Upper lobe of right lung (tissue), 1 donor: ENCODE data around the gene KCNJ15. TPM values are rescaled to one million over a fixed set of nuclear protein-coding genes. Genes with fewer than 3 reads are reported as not detected.
"Not testable (repeated sequence)": the region's sequence is repeated elsewhere in the genome, so short reads cannot be mapped to it uniquely, and the experiment has no call there.

Experiments used
- ATAC-seq: fragments of 200-7000 bp; cut with Tn5 transposase; one replicate; pipeline ENCODE4 v1.9.1; 2020; ENCODE audit warnings: mild to moderate bottlenecking, moderate library complexity
- DNase-seq: peaks from one replicate; pipeline ENCODE4 v3.0.0-alpha.2; 2020
- H3K27ac ChIP-seq: fragments of 200-600 bp; one replicate; pipeline ENCODE4 v1.8.0; 2022
- H3K27me3 ChIP-seq: fragments of 200-600 bp; one replicate; pipeline ENCODE4 v1.8.0; 2022; ENCODE audit warnings: mild to moderate bottlenecking
- H3K36me3 ChIP-seq: fragments of 200-600 bp; one replicate; pipeline ENCODE4 v1.8.0; 2022
- H3K4me1 ChIP-seq: fragments of 200-600 bp; one replicate; pipeline ENCODE4 v1.8.0; 2022
- H3K4me3 ChIP-seq: fragments of 200-600 bp; one replicate; pipeline ENCODE4 v1.8.0; 2022; ENCODE audit warnings: mild to moderate bottlenecking
- H3K9me3 ChIP-seq: fragments of 200-600 bp; one replicate; pipeline ENCODE4 v1.8.0; 2022
- CTCF ChIP-seq: fragments of 200-600 bp; IDR thresholded peaks from one replicate; pipeline ENCODE4 v1.8.0; 2022; ENCODE audit warnings: antibody characterized with exemption
- intact Hi-C: fragments of 100-400 bp; cut with DNase I; formaldehyde crosslinking; loops from one replicate; pipeline ENCODE4 v1.11.0; 2022
- total RNA-seq: library from RNA; stranded (reverse); fragmentation: NEBNext Ultra II Directional; extraction: Animal tissue kit (Norgen Biotek cat#: 25700); gene quantifications from one replicate; pipeline ENCODE4 v1.2.1, GENCODE V29; 2021
- donor health status: DM: no; HTN: yes; CAD: no; lungs with severe emphysema.

KCNJ15 gene
- total RNA-seq, 1 donor from 2014 or later = 80.1 TPM

DNA sequence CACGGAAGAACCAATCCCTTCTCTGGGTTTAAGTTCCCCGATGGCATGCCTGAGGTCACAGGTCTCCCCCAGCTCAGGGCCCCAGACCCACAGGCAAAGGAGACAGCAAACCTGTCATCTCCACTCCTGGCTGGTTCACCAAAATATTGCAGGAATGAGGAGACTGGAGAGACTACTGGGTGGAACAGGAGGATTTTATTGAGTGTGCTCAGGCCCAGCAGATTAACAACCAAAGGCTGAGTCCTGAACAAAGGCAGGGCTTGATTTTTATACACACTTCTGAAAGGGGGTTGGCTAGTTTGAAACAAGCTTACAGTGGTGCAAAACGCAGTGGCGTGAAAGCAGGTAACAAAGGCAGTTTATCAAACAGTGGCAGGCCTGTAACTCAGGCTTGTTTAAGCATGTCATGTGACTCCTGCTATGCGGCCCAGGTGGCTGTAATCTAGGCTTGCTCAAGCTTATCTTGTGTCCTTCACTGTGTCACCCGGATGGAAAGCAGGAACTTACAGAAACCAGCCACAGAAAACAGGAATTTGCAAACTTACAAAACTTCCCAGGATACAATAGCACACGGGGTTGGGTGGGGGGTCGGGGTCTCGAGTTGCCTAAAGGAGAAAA lies 27.4 kb upstream of the KCNJ15 start:
- peak; percentile 34 for ATAC-seq
- no peaks in the 10 kb centered on the region for H3K36me3 ChIP-seq
- no peak for TF ChIP-seq CTCF
- H3K27ac ChIP-seq = no peak overlapping the region
- no peaks in the 10 kb centered on the region for H3K4me1 ChIP-seq
- no peak overlapping the region for H3K4me3 ChIP-seq
- no peak for DNase-seq
- H3K9me3 ChIP-seq = peaks cover 15% of the 10 kb centered on the region
- H3K27me3 ChIP-seq = no peaks in the 10 kb centered on the region
- intact Hi-C loops = no loop called here

DNA sequence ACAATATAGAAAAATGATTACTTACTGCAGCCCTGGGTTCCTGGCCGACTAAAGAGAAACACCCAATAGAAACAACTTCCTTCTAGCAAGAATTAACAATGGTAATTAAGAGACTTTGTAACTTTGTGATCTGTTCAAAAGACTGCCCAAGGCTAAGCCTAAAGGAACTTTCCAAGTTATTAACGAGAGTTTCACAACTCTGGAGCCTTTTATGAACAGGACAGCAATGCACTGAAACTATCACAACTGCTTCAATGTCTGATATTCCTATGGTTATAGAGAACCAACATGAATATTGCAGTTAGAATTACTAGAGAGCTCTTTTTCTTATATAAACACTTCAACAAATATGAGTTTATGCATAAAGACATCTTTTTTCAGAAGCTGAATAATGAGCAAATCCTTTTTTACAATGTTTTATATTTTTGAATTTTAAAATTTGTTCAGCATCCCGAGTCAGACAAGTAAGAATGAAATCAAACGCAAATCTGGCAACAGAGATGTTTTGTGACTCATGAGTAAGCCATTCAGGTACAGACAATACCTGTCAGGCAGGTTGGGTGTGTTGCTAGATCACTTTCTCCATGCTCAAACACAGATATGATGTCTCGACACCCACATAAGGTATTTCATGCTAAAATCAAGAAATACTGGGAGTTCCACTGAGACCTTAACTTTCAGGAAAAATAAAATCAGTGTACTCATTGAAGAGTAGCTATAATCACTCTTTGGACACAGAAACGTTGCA lies 22.2 kb upstream of the KCNJ15 start:
- H3K36me3 ChIP-seq = no peaks in the 10 kb centered on the region
- no peak overlapping the region for H3K4me3 ChIP-seq
- no peak overlapping the region for H3K27ac ChIP-seq
- no peaks in the 10 kb centered on the region for H3K27me3 ChIP-seq
- peaks cover 5% of the 10 kb centered on the region for H3K9me3 ChIP-seq
- DNase-seq (no peak), ATAC-seq (peak; percentile 73)
- TF ChIP-seq CTCF = no peak
- intact Hi-C loops = no loop called here
- peaks cover 5% of the 10 kb centered on the region for H3K4me1 ChIP-seq

DNA sequence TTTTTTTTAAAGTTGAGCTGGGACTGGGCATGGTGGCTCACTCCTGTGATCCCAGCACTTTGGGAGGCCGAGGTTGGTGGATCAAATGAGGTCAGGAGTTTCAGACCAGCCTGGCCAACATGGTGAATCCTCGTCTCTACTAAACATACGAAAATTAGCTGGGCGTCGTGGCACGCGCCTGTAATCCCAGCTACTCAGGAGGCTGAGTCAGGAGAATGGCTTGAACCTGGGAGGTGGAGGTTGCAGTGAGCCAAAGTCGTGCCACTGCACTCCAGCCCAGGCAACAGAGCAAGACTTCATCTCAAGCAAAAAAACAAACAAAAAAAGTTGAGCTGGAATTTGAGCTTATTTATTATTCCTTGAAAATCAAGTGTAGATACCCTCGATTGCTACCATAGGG lies 21.5 kb upstream of the KCNJ15 start:
- ATAC-seq, H3K27me3 ChIP-seq, H3K4me1 ChIP-seq, intact Hi-C loops, H3K36me3 ChIP-seq, H3K27ac ChIP-seq, H3K4me3 ChIP-seq, DNase-seq, H3K9me3 ChIP-seq: not testable (repeated sequence)

DNA sequence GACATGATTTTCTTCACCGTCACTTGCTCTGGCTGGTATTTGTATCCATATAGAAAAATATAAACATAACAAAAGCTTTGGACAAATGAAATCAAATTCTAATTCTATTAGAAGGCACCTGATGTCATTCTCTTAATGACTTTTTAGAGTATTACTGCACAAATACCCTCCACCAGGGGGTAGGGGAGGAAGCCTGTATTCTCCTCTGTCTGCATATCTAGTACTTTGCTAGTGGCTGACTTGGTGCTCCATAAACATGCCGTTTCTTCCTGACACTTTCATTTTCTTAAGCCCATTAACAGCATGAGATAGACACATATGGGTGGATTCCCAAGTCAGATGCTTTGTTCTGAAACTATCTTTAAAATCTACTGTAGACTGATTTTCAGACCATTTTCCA lies 20.6 kb upstream of the KCNJ15 start:
- H3K4me1 ChIP-seq = peaks cover 17% of the 10 kb centered on the region
- no peak overlapping the region for H3K4me3 ChIP-seq

GRCh38 chr21:38239672-38240071 lies 17.1 kb upstream of the KCNJ15 start:
- DNase-seq = no peak
- H3K27ac ChIP-seq = no peak overlapping the region
- ATAC-seq = no peak
- no peaks in the 10 kb centered on the region for H3K27me3 ChIP-seq
- TF ChIP-seq CTCF = no peak
- no peaks in the 10 kb centered on the region for H3K36me3 ChIP-seq
- intact Hi-C loops = no loop called here
- no peak overlapping the region for H3K4me3 ChIP-seq
- peaks cover 17% of the 10 kb centered on the region for H3K4me1 ChIP-seq
- H3K9me3 ChIP-seq = no peaks in the 10 kb centered on the region

More for the DNA sequence above, 20.6 kb upstream of the KCNJ15 start:
- ATAC-seq (no peak), DNase-seq (no peak)
- H3K27me3 ChIP-seq = no peaks in the 10 kb centered on the region
- no peaks in the 10 kb centered on the region for H3K36me3 ChIP-seq
- intact Hi-C loops = no loop called here
- peaks cover 5% of the 10 kb centered on the region for H3K9me3 ChIP-seq
- H3K27ac ChIP-seq = no peak overlapping the region
- TF ChIP-seq CTCF = peak; percentile 21

GRCh38 chr21:38240129-38240528 lies 16.7 kb upstream of the KCNJ15 start:
- DNase-seq = no peak
- H3K4me1 ChIP-seq = peaks cover 17% of the 10 kb centered on the region
- no peak overlapping the region for H3K4me3 ChIP-seq
- peak overlapping the region; percentile 17 for H3K27ac ChIP-seq
- H3K36me3 ChIP-seq = no peaks in the 10 kb centered on the region
- no peaks in the 10 kb centered on the region for H3K9me3 ChIP-seq
- intact Hi-C loops = no loop called here
- H3K27me3 ChIP-seq = no peaks in the 10 kb centered on the region
- TF ChIP-seq CTCF = no peak
- ATAC-seq = no peak
